Measurements from ENCODE around the gene GGTA1.
"Not testable (repeated sequence)": the region's sequence is repeated elsewhere in the genome, so short reads cannot be mapped to it uniquely, and the experiment has no call there.

Gene GGTA1

GRCh38 chr9:121499427-121500164 lies at the start of gene GGTA1:
Gene GGTA1 (minus strand): TSS chr9:121499844. CDS start chr9:121467922, 31,922 bp downstream.
- peak; percentile 21 for DNase-seq

GRCh38 chr9:121548666-121549065 lies 49.0 kb upstream of the GGTA1 start:
- no peak for DNase-seq

GRCh38 chr9:121545875-121546423 lies 46.3 kb upstream of the GGTA1 start:
- peak; percentile 83 for DNase-seq

- DNase-seq, result no peak
These were observed 45.7 kb upstream of the GGTA1 start for GRCh38 chr9:121545150-121545874.

GRCh38 chr9:121542025-121542424 lies 42.4 kb upstream of the GGTA1 start:
- DNase-seq, result no peak

GRCh38 chr9:121541256-121541655 lies 41.6 kb upstream of the GGTA1 start:
- DNase-seq, result no peak

- no peak for DNase-seq
These were observed 38.6 kb upstream of the GGTA1 start for GRCh38 chr9:121538221-121538620.

- no peak for DNase-seq
These were observed 37.6 kb upstream of the GGTA1 start for GRCh38 chr9:121537283-121537682.

GRCh38 chr9:121532881-121533280 lies 33.2 kb upstream of the GGTA1 start:
- DNase-seq, result no peak

GRCh38 chr9:121529237-121529987 lies 29.8 kb upstream of the GGTA1 start:
- DNase-seq, result no peak

GRCh38 chr9:121528642-121529041 lies 29.0 kb upstream of the GGTA1 start:
- DNase-seq, result no peak

GRCh38 chr9:121527371-121527770 lies 27.7 kb upstream of the GGTA1 start:
- no peak for DNase-seq

- DNase-seq, result not testable (repeated sequence)
These were observed 20.0 kb upstream of the GGTA1 start for GRCh38 chr9:121519688-121520087.

GRCh38 chr9:121518634-121519033 lies 19.0 kb upstream of the GGTA1 start:
- DNase-seq, result no peak

- not testable (repeated sequence) for DNase-seq
These were observed 13.5 kb upstream of the GGTA1 start for GRCh38 chr9:121513166-121513565.

GRCh38 chr9:121510766-121511550 lies 11.3 kb upstream of the GGTA1 start:
- no peak for DNase-seq

- DNase-seq, result no peak
These were observed 9.5 kb upstream of the GGTA1 start for GRCh38 chr9:121509180-121509579.

GRCh38 chr9:121508415-121508814 lies 8.8 kb upstream of the GGTA1 start:
- DNase-seq, result no peak

GRCh38 chr9:121505903-121506735 lies 6.5 kb upstream of the GGTA1 start:
- DNase-seq, result no peak

GRCh38 chr9:121503444-121503843 lies 3.8 kb upstream of the GGTA1 start:
- DNase-seq, result no peak

- DNase-seq, result no peak
These were observed 478 bp upstream of the GGTA1 start for GRCh38 chr9:121500165-121500478.

GRCh38 chr9:121499177-121499426 lies 542 bp downstream of the GGTA1 start:
- DNase-seq, result no peak

All from NCI-H146 (cell line).